Measurements from ENCODE around the gene USP2. TPM values are rescaled to one million over a fixed set of nuclear protein-coding genes. Genes with fewer than 3 reads are reported as not detected.

The USP2 gene
- total RNA-seq, 1 donor from 2014 or later = 0.11 TPM

DNA sequence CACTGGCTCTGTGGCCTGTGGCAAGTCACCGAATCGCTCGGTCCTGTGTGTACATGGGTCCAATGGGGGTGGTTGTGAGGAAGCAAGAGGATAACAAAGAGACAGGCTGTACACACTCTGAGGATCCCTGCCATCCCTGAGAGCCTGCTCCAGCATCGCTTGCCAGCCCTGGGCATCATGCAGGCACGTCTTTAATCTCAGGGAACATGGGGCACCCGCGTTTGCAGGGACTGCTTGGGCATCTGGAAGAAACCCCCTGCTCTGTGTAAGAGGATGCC lies 39.5 kb downstream of the USP2 start:
- DNase-seq (ENCODE audit: extremely low spot score, unreplicated experiment) = no peak
- TF ChIP-seq, protein P1, sequence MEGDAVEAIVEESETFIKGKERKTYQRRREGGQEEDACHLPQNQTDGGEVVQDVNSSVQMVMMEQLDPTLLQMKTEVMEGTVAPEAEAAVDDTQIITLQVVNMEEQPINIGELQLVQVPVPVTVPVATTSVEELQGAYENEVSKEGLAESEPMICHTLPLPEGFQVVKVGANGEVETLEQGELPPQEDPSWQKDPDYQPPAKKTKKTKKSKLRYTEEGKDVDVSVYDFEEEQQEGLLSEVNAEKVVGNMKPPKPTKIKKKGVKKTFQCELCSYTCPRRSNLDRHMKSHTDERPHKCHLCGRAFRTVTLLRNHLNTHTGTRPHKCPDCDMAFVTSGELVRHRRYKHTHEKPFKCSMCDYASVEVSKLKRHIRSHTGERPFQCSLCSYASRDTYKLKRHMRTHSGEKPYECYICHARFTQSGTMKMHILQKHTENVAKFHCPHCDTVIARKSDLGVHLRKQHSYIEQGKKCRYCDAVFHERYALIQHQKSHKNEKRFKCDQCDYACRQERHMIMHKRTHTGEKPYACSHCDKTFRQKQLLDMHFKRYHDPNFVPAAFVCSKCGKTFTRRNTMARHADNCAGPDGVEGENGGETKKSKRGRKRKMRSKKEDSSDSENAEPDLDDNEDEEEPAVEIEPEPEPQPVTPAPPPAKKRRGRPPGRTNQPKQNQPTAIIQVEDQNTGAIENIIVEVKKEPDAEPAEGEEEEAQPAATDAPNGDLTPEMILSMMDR (IDR thresholded peaks at IDR 0.05) = no peak
- Mint-ChIP-seq H3K4me3 (ENCODE audit: unreplicated experiment) (no peak overlapping the region), H3K9me3 (ENCODE audit: unreplicated experiment) (no peaks in the 10 kb centered on the region), H3K27me3 (ENCODE audit: unreplicated experiment) (peaks cover 13% of the 10 kb centered on the region), H3K4me1 (ENCODE audit: unreplicated experiment) (peaks cover 29% of the 10 kb centered on the region), H3K36me3 (ENCODE audit: unreplicated experiment) (no peaks in the 10 kb centered on the region), H3K27ac (ENCODE audit: unreplicated experiment) (no peak overlapping the region)

DNA sequence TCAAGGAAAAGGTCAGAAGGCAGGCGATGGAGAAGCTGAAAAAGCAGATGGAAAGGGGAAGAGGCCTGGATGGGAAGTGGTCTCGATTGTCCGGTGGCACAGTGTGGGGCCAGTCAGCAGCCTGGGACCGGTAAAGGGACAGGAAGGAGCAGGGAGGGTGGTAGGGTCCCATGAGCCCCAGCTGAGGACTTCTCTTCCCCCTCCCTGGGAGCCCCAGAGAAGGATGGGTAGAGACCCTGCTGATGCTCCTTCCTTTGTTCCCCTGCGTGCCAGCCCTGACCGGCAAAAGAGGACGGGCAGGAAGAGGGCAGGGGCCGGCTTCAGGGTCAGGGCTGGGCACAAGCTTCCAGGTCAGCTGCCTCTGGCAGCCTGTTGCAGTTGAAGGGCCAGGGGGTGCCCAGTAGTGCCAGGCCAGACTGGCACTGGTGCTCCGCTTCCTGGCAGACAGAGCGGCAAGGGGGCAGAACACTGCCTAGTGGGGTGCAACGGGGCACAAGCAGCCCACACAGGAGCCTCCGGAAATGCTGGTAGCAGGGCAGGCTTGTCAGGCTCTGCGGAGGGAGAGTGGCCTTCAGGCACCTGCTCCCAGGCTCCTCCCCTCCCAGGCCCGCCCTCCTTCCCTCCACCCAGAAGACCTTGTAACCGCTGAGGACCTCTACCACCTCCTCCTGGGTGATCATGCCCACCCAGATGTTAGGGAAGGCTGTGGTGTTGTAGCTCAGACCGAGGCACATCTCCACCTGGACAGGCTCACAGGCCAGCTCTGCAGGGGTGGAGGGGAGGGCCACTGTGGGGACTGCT lies 40.1 kb downstream of the USP2 start:
- Mint-ChIP-seq H3K4me3 (ENCODE audit: unreplicated experiment) (peak overlapping the region; percentile 65), H3K36me3 (ENCODE audit: unreplicated experiment) (no peaks in the 10 kb centered on the region), H3K27me3 (ENCODE audit: unreplicated experiment) (peaks cover 13% of the 10 kb centered on the region), H3K4me1 (ENCODE audit: unreplicated experiment) (peaks cover 32% of the 10 kb centered on the region), H3K27ac (ENCODE audit: unreplicated experiment) (peak overlapping the region; percentile 41), H3K9me3 (ENCODE audit: unreplicated experiment) (no peaks in the 10 kb centered on the region)
- DNase-seq (ENCODE audit: extremely low spot score, unreplicated experiment) = no peak
- TF ChIP-seq, protein P1 (IDR thresholded peaks at IDR 0.05) = no peak

DNA sequence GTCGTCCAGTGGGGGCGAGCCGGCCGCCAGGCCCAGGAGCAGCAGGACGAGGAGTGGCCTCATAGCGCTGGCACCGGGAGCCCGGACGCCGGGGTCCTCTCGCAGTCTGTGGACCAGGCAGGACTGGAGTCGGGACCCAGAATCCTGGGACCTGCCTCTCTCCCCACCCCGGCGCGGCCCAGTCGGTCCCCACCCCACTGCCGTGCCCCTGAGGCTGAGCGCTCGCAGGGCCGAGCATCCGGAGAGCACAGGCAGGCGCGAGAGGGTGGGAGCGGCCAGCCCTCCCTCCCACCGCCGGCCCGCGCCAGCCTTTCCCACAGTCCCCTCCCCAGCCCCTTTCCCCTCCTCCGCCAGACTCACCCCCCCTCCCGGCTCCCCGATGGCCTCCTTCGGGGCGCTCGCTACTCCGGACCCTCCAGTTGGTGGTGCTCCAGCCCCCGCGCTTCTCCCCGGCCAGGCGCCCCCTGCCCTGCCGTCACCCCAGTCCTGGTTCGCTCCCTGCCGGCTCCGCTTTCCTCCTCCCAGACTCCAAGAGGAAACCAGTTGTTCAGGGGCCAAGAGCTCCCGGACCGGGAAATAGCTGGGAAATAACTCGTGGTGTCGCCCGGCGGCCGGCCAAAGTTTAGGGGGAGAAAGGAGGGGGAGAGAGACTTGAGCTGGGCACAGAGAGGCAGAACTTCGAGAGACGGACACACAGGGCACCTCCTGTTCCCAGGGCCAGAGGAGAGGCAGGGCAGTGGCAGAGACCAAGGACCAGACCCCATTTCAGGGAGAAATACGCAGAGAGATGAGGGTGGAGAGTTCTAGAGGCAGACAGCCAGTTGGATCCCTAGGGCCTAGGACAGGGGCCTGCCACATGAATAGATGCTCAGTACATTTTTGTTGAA lies 40.9 kb downstream of the USP2 start, which contains the start of gene C1QTNF5:
Gene C1QTNF5 (minus strand): TSS at position 549 of the 887 bp plus-strand sequence. CDS start 486 bp downstream, at position 63.
- Mint-ChIP-seq H3K36me3 (ENCODE audit: unreplicated experiment) (no peaks in the 10 kb centered on the region), H3K9me3 (ENCODE audit: unreplicated experiment) (no peaks in the 10 kb centered on the region), H3K27ac (ENCODE audit: unreplicated experiment) (peak within 1 kb of the TSS; percentile 41), H3K27me3 (ENCODE audit: unreplicated experiment) (peaks cover 10% of the 10 kb centered on the region), H3K4me1 (ENCODE audit: unreplicated experiment) (peaks cover 40% of the 10 kb centered on the region), H3K4me3 (ENCODE audit: unreplicated experiment) (peak within 1 kb of the TSS; percentile 65)
- DNase-seq (ENCODE audit: extremely low spot score, unreplicated experiment) = no peak
- TF ChIP-seq, protein P1 (IDR thresholded peaks at IDR 0.05) = no peak

DNA sequence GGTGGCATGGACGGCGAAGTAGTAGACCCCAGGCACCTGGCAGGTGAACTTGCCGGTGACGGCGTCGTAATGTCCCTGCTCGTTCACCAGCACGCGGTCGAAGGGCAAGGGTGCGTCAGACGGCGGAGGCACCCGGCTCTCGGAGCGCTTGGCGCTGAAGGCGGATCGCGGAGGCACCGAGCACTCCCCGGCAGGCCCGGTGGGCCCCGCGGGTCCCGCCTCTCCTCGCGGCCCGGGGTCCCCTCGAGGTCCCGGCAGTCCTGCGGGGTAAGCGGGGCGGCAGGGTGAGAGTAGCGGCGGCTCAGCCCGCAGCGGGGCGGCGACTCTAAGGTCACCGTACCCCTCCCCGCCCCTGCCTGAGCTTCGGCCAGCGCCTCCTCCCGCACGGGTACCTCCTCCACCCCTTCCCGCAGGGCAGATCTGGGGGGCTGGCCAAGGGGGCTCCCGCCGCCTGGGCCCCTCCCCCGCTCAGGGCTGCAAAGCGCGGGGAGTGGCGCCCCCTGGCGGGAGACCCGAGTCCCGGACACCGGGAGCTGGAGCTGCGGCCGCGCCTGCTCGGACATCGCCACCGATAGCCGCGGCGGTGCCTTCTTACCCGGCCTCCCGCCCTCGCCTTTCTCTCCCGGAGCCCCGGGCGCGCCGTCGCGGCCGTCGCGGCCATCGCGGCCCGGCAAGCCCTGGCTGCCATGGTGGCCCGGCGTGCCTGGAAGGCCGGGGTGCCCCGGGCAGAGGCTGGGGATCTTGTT lies 41.7 kb downstream of the USP2 start:
- peak; percentile 93 for DNase-seq (ENCODE audit: extremely low spot score, unreplicated experiment)
- H3K27me3 Mint-ChIP-seq (ENCODE audit: unreplicated experiment) = peaks cover 10% of the 10 kb centered on the region
- peak overlapping the region; percentile 66 for H3K4me3 Mint-ChIP-seq (ENCODE audit: unreplicated experiment)
- H3K4me1 Mint-ChIP-seq (ENCODE audit: unreplicated experiment) = peaks cover 44% of the 10 kb centered on the region
- no peak overlapping the region for H3K27ac Mint-ChIP-seq (ENCODE audit: unreplicated experiment)
- H3K9me3 Mint-ChIP-seq (ENCODE audit: unreplicated experiment) = no peaks in the 10 kb centered on the region
- no peaks in the 10 kb centered on the region for H3K36me3 Mint-ChIP-seq (ENCODE audit: unreplicated experiment)
- TF ChIP-seq, protein P1 (IDR thresholded peaks at IDR 0.05) = peak; percentile 99
